ENCODE data around the gene MIDN. TPM values are rescaled to one million over a fixed set of nuclear protein-coding genes. Genes with fewer than 3 reads are reported as not detected.

Gene MIDN
- total and polyA plus RNA-seq, 10 of the 15 experiments (the other 5 are each of a cell fraction or from before 2014, with no cell fraction given) = 0.38 to 51.5 (median 7.2) TPM

DNA sequence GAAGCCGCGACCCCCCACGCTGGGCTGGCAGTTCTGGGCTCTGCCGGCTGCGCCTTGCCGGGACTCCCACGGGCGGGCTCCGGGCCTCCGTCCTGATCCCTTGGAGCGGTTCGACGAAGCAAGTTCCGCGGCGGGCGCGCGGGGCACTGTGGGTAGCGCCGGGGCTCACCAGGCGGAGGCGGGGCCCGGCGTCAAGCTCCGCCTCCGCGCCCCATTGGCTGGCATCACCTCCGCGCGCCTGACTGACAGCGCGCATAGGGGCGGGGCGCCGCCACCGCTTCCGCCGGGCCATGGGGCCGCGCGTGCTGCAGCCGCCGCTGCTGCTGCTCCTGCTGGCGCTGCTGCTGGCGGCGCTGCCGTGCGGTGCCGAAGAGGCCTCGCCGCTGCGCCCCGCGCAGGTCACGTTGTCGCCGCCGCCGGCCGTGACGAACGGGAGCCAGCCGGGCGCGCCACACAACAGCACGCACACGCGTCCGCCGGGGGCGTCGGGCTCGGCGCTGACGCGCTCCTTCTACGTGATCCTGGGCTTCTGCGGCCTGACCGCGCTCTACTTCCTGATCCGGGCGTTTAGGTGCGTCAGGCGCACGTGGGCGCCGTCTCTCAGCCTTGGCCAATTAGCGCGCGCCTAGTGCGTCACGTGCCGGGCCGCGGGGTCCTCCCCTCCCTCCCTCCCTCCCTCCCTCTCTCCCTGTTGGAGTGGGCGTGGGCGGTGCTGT lies 27.0 kb downstream of the MIDN start, which contains the start of gene FAM174C (continued):
- TF ChIP-seq WRNIP1 (IDR thresholded peaks at IDR 0.05; ENCODE audit: borderline replicate concordance, low read depth, low read length) (no peak), CUX1 (IDR thresholded peaks at IDR 0.05; ENCODE audit: insufficient replicate concordance, low read depth, low read length) (no peak), BMI1 (IDR thresholded peaks at IDR 0.05; ENCODE audit: borderline replicate concordance) (no peak), MLLT1 (IDR thresholded peaks at IDR 0.05) (0 out of 2 replicates have a peak, but pooled peaks have one; percentile 1), RUNX3 (IDR thresholded peaks at IDR 0.05; ENCODE audit: low read length) (peak; percentile 47; the same call in 1 of the 2 replicates), IRF3 (IDR thresholded peaks at IDR 0.05) (peak; percentile 16; the same call in 1 of the 2 replicates), SP1 (IDR thresholded peaks at IDR 0.05; ENCODE audit: low read depth, low read length) (peak; percentile 75), HDAC6 (IDR thresholded peaks at IDR 0.05; ENCODE audit: unreplicated experiment) (peak; percentile 15), KAT2A (conservative IDR thresholded peaks at IDR 0.05; ENCODE audit: control insufficient read depth, low read depth, low read length) (no peak), ZNF622 (IDR thresholded peaks at IDR 0.05) (no peak), ZZZ3 (IDR thresholded peaks at IDR 0.05; ENCODE audit: control insufficient read depth, insufficient read length, low read depth) (no peak), SUPT20H (IDR thresholded peaks at IDR 0.05; ENCODE audit: borderline replicate concordance, control insufficient read depth, low read depth, low read length) (no peak), RAD21 (IDR thresholded peaks at IDR 0.05; ENCODE audit: insufficient read depth, low read depth, low read length) (no peak), BCL11A (IDR thresholded peaks at IDR 0.05; ENCODE audit: low read depth, low read length) (0 out of 2 replicates have a peak, but pooled peaks have one; percentile 8), EP300 (IDR thresholded peaks at IDR 0.05; ENCODE audit: borderline replicate concordance in 1 of 2, control insufficient read depth in 1 of 2, low read depth in 2 of 2, low read length in 2 of 2) (no peak), BRCA1 (IDR thresholded peaks at IDR 0.05; ENCODE audit: low read depth, low read length) (no peak), E2F4 (IDR thresholded peaks at IDR 0.05; ENCODE audit: low read depth, low read length) (no peak), HCFC1 (IDR thresholded peaks at IDR 0.05; ENCODE audit: low read length) (peak; percentile 29; the same call in 1 of the 2 replicates)
- TF ChIP-seq, protein P1, sequence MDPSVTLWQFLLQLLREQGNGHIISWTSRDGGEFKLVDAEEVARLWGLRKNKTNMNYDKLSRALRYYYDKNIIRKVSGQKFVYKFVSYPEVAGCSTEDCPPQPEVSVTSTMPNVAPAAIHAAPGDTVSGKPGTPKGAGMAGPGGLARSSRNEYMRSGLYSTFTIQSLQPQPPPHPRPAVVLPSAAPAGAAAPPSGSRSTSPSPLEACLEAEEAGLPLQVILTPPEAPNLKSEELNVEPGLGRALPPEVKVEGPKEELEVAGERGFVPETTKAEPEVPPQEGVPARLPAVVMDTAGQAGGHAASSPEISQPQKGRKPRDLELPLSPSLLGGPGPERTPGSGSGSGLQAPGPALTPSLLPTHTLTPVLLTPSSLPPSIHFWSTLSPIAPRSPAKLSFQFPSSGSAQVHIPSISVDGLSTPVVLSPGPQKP (IDR thresholded peaks at IDR 0.05; ENCODE audit: low read depth, low read length) = peak; percentile 48; the same call in 1 of the 2 replicates

Measured in GM12878 (cell line).